HepG2 (cell line): ENCODE results near the gene GLRX2. TPM values are rescaled to one million over a fixed set of nuclear protein-coding genes. Genes with fewer than 3 reads are reported as not detected.

Experiments
- ATAC-seq: fragments of 200-7000 bp; cut with Tn5 transposase; 3 replicates; pipeline ENCODE4 v1.9.1; 2020; ENCODE audit warnings: mild to moderate bottlenecking, moderate library complexity
- BruUV-seq: library from RNA; stranded (reverse); fragments of 400-500 nt; replicated peaks from 2 replicates; lab custom pipeline; 2021; lab: Mats Ljungman, UMichigan
- CTCF ChIA-PET: fragments of 300-600 bp; formaldehyde crosslinking; extraction: SDS; loops from one replicate; lab custom pipeline; 2021; ENCODE audit warnings: low total read pairs, inconsistent platforms, low intra/inter-chr PET ratio; lab: Yijun Ruan, JAX
- POLR2A ChIA-PET: fragments of 350-600 bp; sonication (Branson Sonifier 250); formaldehyde crosslinking; loops from one replicate; lab custom pipeline; 2020; ENCODE audit warnings: antibody characterized with exemption, inconsistent platforms; lab: Yijun Ruan, JAX
- DNase-seq: peaks from one replicate; pipeline ENCODE4 v3.0.0-alpha.2; 2015; ENCODE audit warnings: low spot score
- FAIRE-seq: peaks from 3 replicates; lab custom pipeline; 2011; peaks lifted over from hg19 to GRCh38; lab: Jason Lieb, UNC
- H2AFZ ChIP-seq: one replicate; pipeline ENCODE4 v1.6.1; 2011; ENCODE audit warnings: low read length, inconsistent platforms
- H3K27ac ChIP-seq: fragments of 300-600 bp; 3 replicates; pipeline ENCODE4 v1.8.0; 2011; ENCODE audit warnings: mixed run types, mild to moderate bottlenecking, mixed read lengths, low read length, inconsistent platforms; ENCODE audit not compliant: insufficient read depth; ENCODE audit errors: extremely low read length
- H3K27me3 ChIP-seq, 2 experiments: fragments of 200-600 bp in 1 of 2; 2 replicates in 1 of 2; 3 replicates in 1 of 2; pipeline versions ENCODE4 v1.6.0 to v1.8.0; 2011; ENCODE audit warnings: low read length in 2 of 2, mild to moderate bottlenecking in 2 of 2, moderate library complexity in 2 of 2, inconsistent platforms in 1 of 2; ENCODE audit not compliant: insufficient read depth in 2 of 2, control insufficient read depth in 1 of 2
- H3K36me3 ChIP-seq, 2 experiments: fragments of 200-600 bp in 1 of 2; replicated peaks in 1 of 2; 2 replicates in 1 of 2; 3 replicates in 1 of 2; pipeline versions ENCODE4 v1.5.1 to v1.8.0; 2011; ENCODE audit warnings: low read length in 2 of 2, inconsistent platforms in 1 of 2; ENCODE audit not compliant: insufficient read depth in 2 of 2, control insufficient read depth in 1 of 2
- H3K4me1 ChIP-seq: 2 replicates; pipeline ENCODE4 v1.5.1; 2012; ENCODE audit warnings: low read length, inconsistent platforms; ENCODE audit not compliant: insufficient read depth
- H3K4me2 ChIP-seq: 2 replicates; pipeline ENCODE4 v1.6.0; 2011; ENCODE audit warnings: low read depth, low read length, inconsistent platforms
- H3K4me3 ChIP-seq, 3 experiments: fragments of 200-600 bp in 1 of 3; sonication (generic), shearing (Covaris generic) in 1 of 3; replicated peaks in 1 of 3; 2 replicates each; pipeline ENCODE4 v1.5.1; 2011 to 2016; ENCODE audit warnings: low read length in 3 of 3, inconsistent platforms in 2 of 3, low read depth in 2 of 3, mild to moderate bottlenecking in 2 of 3, control low read depth in 1 of 3, mixed read lengths in 1 of 3; ENCODE audit not compliant: insufficient read depth in 1 of 3
- H3K79me2 ChIP-seq: one replicate; pipeline ENCODE4 v1.6.1; 2011; ENCODE audit warnings: low read length, inconsistent platforms; ENCODE audit not compliant: insufficient read depth
- H3K9ac ChIP-seq: 2 replicates; pipeline ENCODE4 v1.6.0; 2011; ENCODE audit warnings: mild to moderate bottlenecking, low read depth, low read length, inconsistent platforms; ENCODE audit not compliant: insufficient read depth
- H3K9me3 ChIP-seq: 2 replicates; pipeline ENCODE4 v1.5.1; 2012; ENCODE audit warnings: mild to moderate bottlenecking, low read length
- H4K20me1 ChIP-seq: 2 replicates; pipeline ENCODE4 v1.6.0; 2011; ENCODE audit warnings: inconsistent platforms, mild to moderate bottlenecking, low read length, moderate library complexity; ENCODE audit not compliant: insufficient read depth
- REL ChIP-seq: sonication (generic); formaldehyde crosslinking; conservative IDR thresholded peaks from 2 replicates; pipeline ENCODE4 v1.8.0; 2022; ENCODE audit warnings: mild to moderate bottlenecking, missing genetic modification reagents, moderate library complexity
- ZC3H4 ChIP-seq: sonication (generic); formaldehyde crosslinking; IDR thresholded peaks from 2 replicates; pipeline ENCODE4 v1.4.0; 2020; ENCODE audit warnings: missing genetic modification reagents, borderline replicate concordance
- ZNF468 ChIP-seq: sonication (generic); formaldehyde crosslinking; IDR thresholded peaks from 2 replicates; pipeline ENCODE4 v1.8.0; 2022; ENCODE audit warnings: mild to moderate bottlenecking, moderate library complexity, missing genetic modification reagents
- ZNF780A ChIP-seq: sonication (generic); formaldehyde crosslinking; IDR thresholded peaks from 2 replicates; pipeline ENCODE4 v1.8.0; 2022; ENCODE audit warnings: mild to moderate bottlenecking, missing genetic modification reagents, moderate library complexity
- ZSCAN29 ChIP-seq: sonication (generic); formaldehyde crosslinking; conservative IDR thresholded peaks from 2 replicates; pipeline ENCODE4 v1.4.0; 2020; ENCODE audit warnings: mild to moderate bottlenecking, missing genetic modification reagents
- WGBS: methylation state at CpG from one replicate; pipeline ENCODE4 v1.1.6; 2017; ENCODE audit warnings: low lambda C conversion rate; 5-methylcytosine and 5-hydroxymethylcytosine counted together
- in situ Hi-C: cut with HindIII; loops from 2 replicates; pipeline ENCODE4 v1.10.0; 2017; ENCODE audit warnings: low pct_unique_long_range_greater_than_20kb; ENCODE audit not compliant: extremely low pct_ligation_motif_present
- intact Hi-C: fragments of 100-400 bp; cut with micrococcal nuclease; formaldehyde crosslinking; loops from one replicate; pipeline ENCODE4 v1.10.0; 2022; ENCODE audit not compliant: unreplicated experiment
- polyA plus RNA-seq, 8 experiments: library from polyadenylated mRNA; depleted of rRNA in 3 of 8; stranded (reverse) in 7 of 8; unstranded in 1 of 8; fragments of >200 nt; fragmentation: Illumina TruSeq in 4 of 8; extraction: Trizol in 4 of 8; gene quantifications; 2 replicates each; pipeline versions ENCODE4 v1.2.1 to v1.2.3, GENCODE V29; 2011 to 2016; ENCODE audit warnings: low read depth in 4 of 8, missing spikeins in 1 of 8, mixed read lengths in 1 of 8; ENCODE audit not compliant: insufficient read depth in 1 of 8
- total RNA-seq, 5 experiments: library from RNA; depleted of rRNA; stranded (reverse); fragments of >200 nt; fragmentation: Illumina TruSeq; extraction: Trizol; gene quantifications; 2 replicates each; pipeline ENCODE4 v1.2.3, GENCODE V29; 2016; ENCODE audit warnings: low read depth in 1 of 5
- TF ChIP-seq, protein P1 (sequence below): IDR thresholded peaks from 2 replicates; pipeline ENCODE4 v1.6.1; 2016; ENCODE audit warnings: control low read depth
- TF ChIP-seq, protein P2 (sequence below): sonication (generic); formaldehyde crosslinking; IDR thresholded peaks from 2 replicates; pipeline ENCODE4 v1.4.0; 2020; ENCODE audit warnings: missing genetic modification reagents; ENCODE audit errors: not compliant biosample characterization
- TF ChIP-seq, protein P3 (sequence below): sonication (generic); formaldehyde crosslinking; conservative IDR thresholded peaks from 2 replicates; pipeline ENCODE4 v1.4.0; 2020; ENCODE audit warnings: missing genetic modification reagents

The GLRX2 gene
- total and polyA plus RNA-seq, 2 of the 13 experiments (the other 11 are each of a cell fraction or from before 2014, with no cell fraction given) = 11.9 to 39.0 TPM

DNA sequence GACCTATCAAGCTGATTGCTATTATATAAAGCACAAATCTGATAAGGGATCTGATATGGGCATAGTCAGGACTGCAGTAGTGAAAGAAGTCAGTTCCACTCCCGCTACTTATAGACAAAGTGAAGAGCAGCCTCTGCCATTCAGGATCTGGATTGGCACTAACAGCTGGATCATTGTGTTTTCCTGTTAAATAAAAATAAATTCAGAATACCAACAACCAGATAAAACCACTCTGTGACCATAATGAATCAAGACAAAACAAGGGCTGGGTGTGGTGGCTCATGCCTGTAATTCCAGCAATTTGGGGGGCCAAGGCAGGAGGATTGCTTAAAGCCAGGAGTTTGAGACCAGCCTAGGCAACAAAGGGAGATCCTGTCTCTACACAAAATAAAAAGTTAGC lies 5.0 kb upstream of the GLRX2 start:
- in situ Hi-C loops = no loop called here

More for the DNA sequence above, 5.0 kb upstream of the GLRX2 start:
- BruUV-seq = no TSS peak
- H3K4me3 ChIP-seq = no peak overlapping the region
- ATAC-seq (no peak), DNase-seq (no peak), FAIRE-seq (no peak)
- H3K9me3 ChIP-seq = no peaks in the 10 kb centered on the region
- no peak overlapping the region for H3K9ac ChIP-seq
- 83% methylated on average over 1 of the region's 1 CpG for WGBS
- H3K36me3 ChIP-seq = no peaks in the 10 kb centered on the region
- CTCF ChIA-PET = no interaction called here
- peak overlapping the region; percentile 72 for H3K27ac ChIP-seq
- H2AFZ ChIP-seq = no peak overlapping the region
- no peaks in the 10 kb centered on the region for H4K20me1 ChIP-seq
- no peak for TF ChIP-seq ZC3H4 (CRISPR knock-in tag)
- no peak for TF ChIP-seq ZSCAN29 (CRISPR knock-in tag)
- no peak for TF ChIP-seq ZNF780A (CRISPR knock-in tag)
- TF ChIP-seq, protein P1, sequence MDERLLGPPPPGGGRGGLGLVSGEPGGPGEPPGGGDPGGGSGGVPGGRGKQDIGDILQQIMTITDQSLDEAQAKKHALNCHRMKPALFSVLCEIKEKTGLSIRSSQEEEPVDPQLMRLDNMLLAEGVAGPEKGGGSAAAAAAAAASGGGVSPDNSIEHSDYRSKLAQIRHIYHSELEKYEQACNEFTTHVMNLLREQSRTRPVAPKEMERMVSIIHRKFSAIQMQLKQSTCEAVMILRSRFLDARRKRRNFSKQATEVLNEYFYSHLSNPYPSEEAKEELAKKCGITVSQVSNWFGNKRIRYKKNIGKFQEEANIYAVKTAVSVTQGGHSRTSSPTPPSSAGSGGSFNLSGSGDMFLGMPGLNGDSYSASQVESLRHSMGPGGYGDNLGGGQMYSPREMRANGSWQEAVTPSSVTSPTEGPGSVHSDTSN (CRISPR knock-in tag) = no peak
- TF ChIP-seq, protein P2, sequence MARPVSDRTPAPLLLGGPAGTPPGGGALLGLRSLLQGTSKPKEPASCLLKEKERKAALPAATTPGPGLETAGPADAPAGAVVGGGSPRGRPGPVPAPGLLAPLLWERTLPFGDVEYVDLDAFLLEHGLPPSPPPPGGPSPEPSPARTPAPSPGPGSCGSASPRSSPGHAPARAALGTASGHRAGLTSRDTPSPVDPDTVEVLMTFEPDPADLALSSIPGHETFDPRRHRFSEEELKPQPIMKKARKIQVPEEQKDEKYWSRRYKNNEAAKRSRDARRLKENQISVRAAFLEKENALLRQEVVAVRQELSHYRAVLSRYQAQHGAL (CRISPR knock-in tag) = no peak
- TF ChIP-seq ZNF468 (CRISPR knock-in tag) = no peak
- TF ChIP-seq, protein P3, sequence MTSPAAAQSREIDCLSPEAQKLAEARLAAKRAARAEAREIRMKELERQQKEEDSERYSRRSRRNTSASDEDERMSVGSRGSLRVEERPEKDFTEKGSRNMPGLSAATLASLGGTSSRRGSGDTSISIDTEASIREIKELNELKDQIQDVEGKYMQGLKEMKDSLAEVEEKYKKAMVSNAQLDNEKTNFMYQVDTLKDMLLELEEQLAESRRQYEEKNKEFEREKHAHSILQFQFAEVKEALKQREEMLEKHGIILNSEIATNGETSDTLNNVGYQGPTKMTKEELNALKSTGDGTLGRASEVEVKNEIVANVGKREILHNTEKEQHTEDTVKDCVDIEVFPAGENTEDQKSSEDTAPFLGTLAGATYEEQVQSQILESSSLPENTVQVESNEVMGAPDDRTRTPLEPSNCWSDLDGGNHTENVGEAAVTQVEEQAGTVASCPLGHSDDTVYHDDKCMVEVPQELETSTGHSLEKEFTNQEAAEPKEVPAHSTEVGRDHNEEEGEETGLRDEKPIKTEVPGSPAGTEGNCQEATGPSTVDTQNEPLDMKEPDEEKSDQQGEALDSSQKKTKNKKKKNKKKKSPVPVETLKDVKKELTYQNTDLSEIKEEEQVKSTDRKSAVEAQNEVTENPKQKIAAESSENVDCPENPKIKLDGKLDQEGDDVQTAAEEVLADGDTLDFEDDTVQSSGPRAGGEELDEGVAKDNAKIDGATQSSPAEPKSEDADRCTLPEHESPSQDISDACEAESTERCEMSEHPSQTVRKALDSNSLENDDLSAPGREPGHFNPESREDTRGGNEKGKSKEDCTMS (CRISPR knock-in tag) = no peak
- TF ChIP-seq REL (CRISPR knock-in tag) = no peak
- peaks cover 85% of the 10 kb centered on the region for H3K4me1 ChIP-seq
- peak overlapping the region; percentile 34; the same call in 1 of the 2 replicates for H3K4me2 ChIP-seq
- POLR2A ChIA-PET = interaction anchor here (2.0 to 2.1 kb wide), 2 partner anchors 12 to 51 kb away, joined by 5 to 8 read pairs; partner anchors contain the start of genes CDC73, RO60 and UCHL5
- intact Hi-C loops = no loop called here
- no peaks in the 10 kb centered on the region for H3K79me2 ChIP-seq
- no peaks in the 10 kb centered on the region for H3K27me3 ChIP-seq
